Measurements from ENCODE around the gene DTL.

Gene DTL

GRCh38 chr1:212035835-212036605 lies 472 bp downstream of the DTL start:
- DNase-seq = no peak

GRCh38 chr1:212037900-212038299 lies 2.4 kb downstream of the DTL start:
- DNase-seq = no peak

DNA sequence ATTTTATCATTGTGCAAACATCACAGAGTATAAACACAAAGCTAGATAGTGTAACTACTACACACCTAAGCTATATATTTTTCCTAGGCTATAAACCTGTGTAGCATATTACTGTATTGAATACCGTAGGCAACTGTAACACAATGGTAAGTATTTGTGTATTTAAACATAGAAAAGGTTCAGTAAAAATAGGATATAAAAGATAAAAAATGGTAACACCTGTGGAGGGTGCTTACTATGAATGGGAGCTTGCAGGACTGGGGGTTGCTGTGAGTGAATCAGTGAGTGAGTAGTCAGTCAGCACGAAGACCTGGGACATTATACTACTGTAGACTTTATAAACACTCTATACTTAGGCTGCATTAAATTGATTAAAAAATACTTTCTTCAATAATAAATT lies 4.1 kb downstream of the DTL start:
- DNase-seq = no peak

GRCh38 chr1:212040629-212041412 lies 5.3 kb downstream of the DTL start:
- no peak for DNase-seq

GRCh38 chr1:212042436-212042835 lies 6.9 kb downstream of the DTL start:
- DNase-seq = no peak

GRCh38 chr1:212044851-212045250 lies 9.3 kb downstream of the DTL start:
- DNase-seq = no peak

- no peak for DNase-seq
These were observed 10.4 kb downstream of the DTL start for GRCh38 chr1:212045981-212046380.

GRCh38 chr1:212053993-212054392 lies 18.4 kb downstream of the DTL start:
- no peak for DNase-seq

- DNase-seq = no peak
These were observed 19.8 kb downstream of the DTL start for GRCh38 chr1:212055333-212055732.

DNA sequence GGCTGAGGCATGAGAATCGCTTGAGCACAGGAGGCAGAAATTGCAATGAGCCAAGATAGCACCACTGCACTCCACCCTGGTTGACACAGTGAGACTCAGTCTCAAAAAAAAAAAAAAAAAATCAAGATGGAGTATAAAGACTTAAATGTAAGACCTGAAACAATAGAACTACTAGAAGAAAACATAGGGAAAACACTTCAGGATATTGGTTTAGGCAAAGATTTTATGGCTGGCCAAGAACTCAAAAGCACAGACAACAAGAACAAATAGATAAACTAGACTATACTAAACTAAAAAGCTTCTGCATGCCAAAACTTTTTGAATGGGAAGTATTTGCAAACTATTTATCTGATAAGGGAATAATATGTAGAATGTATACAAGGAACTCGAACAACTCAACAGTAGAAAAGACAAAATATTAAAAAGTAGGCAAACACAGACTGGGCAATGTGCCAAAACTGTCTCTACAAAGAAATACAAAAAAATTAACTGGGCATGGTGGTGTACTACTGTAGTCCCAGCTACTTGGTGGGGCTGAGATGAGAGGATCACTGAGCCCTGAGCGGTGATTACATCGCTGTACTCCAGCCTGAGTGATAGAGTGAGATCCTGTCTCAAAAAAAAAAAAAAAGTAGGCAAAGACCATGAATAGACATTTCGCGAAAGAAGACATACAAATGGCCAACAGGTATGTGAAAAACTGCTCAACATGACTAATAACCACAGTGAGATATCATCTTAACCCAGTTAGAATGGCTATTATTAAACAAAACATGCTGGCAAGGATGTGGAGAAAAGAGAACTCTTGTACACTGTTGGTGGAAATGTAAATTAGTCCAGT lies 25.3 kb downstream of the DTL start:
- DNase-seq = peak in 1 of 2 experiments; percentile 8

- DNase-seq = peak; percentile 15 to 61
These were observed 27.4 kb downstream of the DTL start for GRCh38 chr1:212062832-212063438.

DNA sequence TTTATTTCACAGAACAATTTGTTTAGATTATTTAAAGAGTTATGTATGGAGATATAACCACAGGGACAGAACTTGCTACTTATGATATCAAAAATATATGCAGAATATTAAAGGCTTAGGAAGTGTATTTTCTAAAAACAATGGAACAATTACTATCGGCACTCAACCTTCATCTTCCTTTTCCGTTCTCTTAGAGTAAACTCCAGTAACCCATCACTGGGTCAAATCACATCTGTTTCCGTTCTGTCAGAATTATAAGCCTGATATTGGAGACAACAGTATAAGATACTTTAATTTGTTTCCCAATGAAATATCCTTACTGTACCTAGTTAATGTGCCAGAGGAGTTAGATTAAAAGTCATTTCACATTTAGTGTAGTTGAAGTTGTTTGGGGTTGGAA lies 32.2 kb downstream of the DTL start:
- DNase-seq = no peak

- DNase-seq = peak in 1 of 2 experiments; percentile 2
These were observed 35.3 kb downstream of the DTL start for GRCh38 chr1:212070720-212071302.

DNA sequence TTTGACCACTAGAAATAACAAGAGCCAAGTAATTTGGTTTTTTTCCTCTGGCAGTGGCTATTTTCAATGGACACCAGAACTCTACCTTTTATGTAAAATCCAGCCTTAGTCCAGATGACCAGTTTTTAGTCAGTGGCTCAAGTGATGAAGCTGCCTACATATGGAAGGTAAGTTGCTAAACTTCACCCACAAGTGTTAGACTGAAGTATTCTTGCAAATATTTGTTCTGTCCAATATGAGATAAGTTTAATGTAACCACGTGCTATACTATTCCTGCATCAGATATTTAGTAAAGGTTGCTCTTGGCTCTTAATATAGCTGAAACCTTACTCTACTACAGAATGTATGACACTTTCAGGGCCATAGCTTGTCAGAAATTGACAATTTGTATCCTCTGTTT lies 36.5 kb downstream of the DTL start:
- DNase-seq = no peak

DNA sequence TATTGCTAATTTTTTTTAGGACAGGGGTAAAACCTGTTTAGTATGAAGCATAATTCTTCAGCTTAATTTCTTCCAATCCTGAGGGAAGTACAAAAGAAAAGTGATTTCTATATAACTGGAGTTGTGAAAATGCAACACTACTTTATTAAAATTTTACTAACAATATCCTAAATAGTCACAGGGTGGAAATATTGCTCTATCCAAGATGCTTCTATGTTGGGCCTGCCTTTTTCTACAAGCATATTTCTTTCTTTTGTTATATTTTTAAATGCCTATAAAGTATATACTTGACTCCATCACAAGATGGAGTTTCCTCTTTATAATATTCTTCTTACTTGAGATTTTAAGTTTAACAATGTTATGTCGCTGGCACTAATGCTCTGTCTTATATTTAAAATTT lies 37.9 kb downstream of the DTL start:
- no peak for DNase-seq

DNA sequence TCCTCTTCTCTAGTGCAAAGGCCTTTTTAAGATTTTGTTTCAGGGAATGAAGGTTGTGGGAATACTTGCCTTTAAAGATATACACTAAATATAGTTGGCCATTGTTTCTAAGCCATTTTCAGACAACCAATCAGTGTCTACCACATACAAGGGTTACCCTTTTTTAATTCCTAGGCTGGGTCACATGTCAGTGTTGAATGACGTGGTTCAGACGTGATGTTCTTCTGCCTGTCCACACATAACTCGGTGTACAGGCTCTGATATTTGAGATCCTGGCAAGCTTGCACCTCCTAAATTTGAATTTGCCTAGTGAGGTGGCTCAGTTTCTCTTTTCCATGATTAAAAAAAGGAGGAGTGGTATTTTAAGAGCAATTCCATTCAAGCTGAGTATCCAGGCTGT lies 38.8 kb downstream of the DTL start:
- DNase-seq = no peak

DNA sequence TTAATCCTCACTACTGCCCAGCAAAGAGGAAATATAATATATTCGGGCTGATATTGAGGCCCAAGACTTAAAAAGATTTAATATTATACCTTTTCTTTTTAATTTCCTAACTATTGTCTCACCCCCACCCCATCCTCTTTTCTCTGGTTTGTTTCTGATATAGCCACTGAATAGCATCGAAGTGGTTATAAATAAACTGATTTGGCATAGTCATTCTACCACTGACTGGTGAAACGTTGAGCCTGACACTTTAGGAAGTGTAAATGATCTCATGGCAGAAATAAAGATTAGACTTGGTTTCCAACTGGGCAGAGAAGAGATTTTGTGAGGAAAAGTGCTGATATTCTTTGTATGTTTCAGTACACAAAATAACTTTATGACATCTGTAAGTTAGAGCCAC lies 39.3 kb downstream of the DTL start:
- DNase-seq = no peak

DNA sequence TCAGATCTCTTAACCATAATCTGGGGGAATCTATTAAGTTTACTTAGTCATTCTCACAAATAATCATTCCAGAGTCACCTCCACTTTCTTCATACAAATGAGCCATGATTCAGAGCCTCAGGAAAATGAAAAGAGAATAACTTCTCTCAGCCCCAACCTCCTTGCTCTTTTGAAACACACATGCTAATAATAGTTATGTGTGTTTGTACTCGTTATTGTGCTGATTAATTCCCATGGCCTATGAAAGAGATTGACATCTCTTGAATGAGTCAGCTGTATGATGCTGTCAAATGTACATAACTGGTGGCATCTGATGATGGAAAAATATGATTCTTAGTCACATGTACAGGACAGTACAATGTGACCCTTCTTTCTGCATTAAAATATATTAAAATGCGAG lies 41.5 kb downstream of the DTL start:
- no peak for DNase-seq

DNA sequence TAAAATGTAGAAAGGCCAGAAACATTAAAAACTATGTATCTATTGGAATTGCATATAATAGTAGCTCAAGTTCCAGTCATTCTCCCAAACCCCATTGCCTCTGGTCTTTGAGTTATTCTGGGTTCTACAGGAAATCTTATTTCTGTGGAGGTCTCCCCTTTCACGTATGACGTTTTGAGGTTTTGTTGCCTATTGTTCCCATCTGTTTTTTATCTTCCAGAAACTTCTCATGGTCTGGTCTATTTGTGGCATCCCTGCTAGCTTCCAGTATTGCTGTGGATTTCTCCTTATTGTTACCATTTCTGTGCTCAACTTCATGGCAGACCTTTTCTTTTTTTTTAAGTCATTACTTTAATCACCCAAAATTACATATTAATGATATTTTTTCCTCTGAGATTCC lies 43.3 kb downstream of the DTL start:
- DNase-seq = no peak

DNA sequence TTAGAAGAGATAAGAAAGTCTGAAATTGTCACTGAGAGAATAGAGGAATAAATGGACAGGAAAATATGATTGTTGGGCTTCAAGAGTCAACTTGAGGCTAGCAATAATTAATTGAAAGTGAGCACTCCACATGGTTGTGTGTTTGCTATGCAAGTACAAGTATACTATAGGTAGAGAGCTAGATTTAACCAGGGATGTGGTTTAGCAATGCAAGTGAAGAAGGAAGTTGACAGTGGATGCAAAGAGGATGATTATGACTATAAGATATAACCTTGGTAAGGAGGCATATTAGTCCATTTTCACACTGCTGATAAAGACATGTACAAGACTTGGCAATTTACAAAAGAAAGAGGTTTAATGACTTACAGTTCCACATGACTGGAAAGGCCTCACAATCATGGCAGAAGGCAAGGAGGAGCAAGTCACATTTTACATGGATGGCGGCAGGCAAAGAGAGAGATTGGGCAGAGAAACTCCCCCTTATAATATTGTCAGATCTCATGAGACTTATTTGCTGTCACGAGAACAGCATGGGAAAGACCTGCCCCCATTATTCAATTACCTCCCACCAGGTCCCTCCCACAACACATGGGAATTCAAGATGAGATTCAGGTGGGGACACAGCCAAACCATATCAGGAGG lies 47.3 kb downstream of the DTL start:
- no peak for DNase-seq

- DNase-seq = no peak
These were observed 54.1 kb downstream of the DTL start for GRCh38 chr1:212089560-212090163.
